ENCODE results near the gene LMAN2. TPM values are rescaled to one million over a fixed set of nuclear protein-coding genes. Genes with fewer than 3 reads are reported as not detected.

The LMAN2 gene
- polyA plus RNA-seq, 1 donor (not counting 4 experiments of a cell fraction or from before 2014, with no cell fraction given), result 105 TPM

DNA sequence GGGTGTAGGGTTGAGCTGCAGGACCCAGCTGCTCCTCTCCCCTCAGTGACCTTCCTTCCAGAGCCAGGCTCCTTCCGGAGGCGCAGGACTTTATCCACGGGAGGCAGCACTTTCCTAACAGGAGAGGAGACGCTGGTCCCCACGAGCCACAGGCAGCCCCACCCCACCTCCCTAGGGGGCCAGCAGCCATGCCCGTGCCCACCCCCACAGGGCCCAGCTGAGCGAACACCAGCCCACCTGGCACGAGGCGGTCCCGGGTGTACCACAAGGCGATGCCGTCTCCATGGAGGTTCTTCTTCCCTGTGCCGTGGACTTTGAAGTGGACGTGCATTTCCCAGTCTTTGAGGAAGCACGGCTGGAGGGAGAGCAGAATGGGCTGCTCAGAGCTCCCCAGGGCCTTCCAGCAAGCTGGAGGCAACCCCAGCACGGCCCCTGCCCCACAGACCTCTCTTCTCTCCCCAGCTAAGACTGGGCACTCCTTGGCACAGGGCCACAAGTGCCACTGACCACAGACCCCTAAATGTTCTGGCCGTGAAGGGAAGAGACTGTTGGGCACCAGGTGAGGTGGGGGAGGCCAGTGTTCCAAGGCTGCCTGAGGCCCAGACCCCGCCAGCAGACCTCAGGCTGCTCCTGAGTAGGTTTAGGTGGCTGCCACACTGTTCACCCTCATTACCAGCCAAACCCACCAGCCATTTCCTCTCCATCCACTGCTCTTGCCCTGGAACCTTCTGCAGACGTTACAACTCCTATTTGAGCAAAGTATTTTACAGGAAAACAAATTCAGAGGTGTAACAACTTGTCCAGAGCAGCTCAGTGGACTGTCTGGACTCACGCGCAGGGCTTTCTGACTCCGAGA is 13.0 kb downstream of the LMAN2 start:
- H3K27me3 ChIP-seq (ENCODE audit: control insufficient read depth, extremely low read depth, insufficient read depth, low read length), result no peaks in the 10 kb centered on the region
- no peaks in the 10 kb centered on the region for H3K9me1 ChIP-seq (ENCODE audit: control insufficient read depth, extremely low read depth, insufficient read depth, low read length)
- H3K9ac ChIP-seq (ENCODE audit: control insufficient read depth, extremely low read depth, insufficient read depth, low read length), result no peak overlapping the region
- H3K4me2 ChIP-seq (ENCODE audit: control insufficient read depth, extremely low read depth, insufficient read depth, low read depth, low read length), result no peak overlapping the region
- peaks cover 4% of the 10 kb centered on the region for H4K20me1 ChIP-seq (ENCODE audit: control insufficient read depth, extremely low read depth, insufficient read depth, low read length)
- FAIRE-seq (no peak), DNase-seq (ENCODE audit: low read depth, low spot score) (no peak)
- H3K27ac ChIP-seq (ENCODE audit: control insufficient read depth, insufficient read depth, low read length), result no peak overlapping the region
- H3K79me2 ChIP-seq (ENCODE audit: control insufficient read depth, insufficient read depth, low read length), result peaks cover 33% of the 10 kb centered on the region
- H3K9me3 ChIP-seq (ENCODE audit: control insufficient read depth, low read depth, low read length), result no peaks in the 10 kb centered on the region
- H3K36me3 ChIP-seq (ENCODE audit: control insufficient read depth in 2 of 2, extremely low read depth in 1 of 2, insufficient read depth in 2 of 2, low read length in 2 of 2), result peaks cover 30% of the 10 kb centered on the region in 2 experiments
- dilution Hi-C loops (cut with MboI; ENCODE audit: extremely low pct_ligation_motif_present, low sequenced_read_pairs), result no loop called here
- H2AFZ ChIP-seq (ENCODE audit: control insufficient read depth, low read length), result no peak overlapping the region
- H3K4me1 ChIP-seq (ENCODE audit: control insufficient read depth, extremely low read depth, insufficient read depth, low read length), result no peaks in the 10 kb centered on the region
- no peak overlapping the region for H3K4me3 ChIP-seq (ENCODE audit: control insufficient read depth in 2 of 3, extremely low read depth in 1 of 3, insufficient read depth in 2 of 3, low read depth in 1 of 3, low read length in 3 of 3)
- TF ChIP-seq CTCF (optimal IDR thresholded peaks at IDR 0.05 in 1 of 3, IDR thresholded peaks at IDR 0.05 in 1 of 3, conservative IDR thresholded peaks at IDR 0.05 in 1 of 3; ENCODE audit: extremely low read depth in 1 of 3, insufficient read depth in 2 of 3, low read length in 3 of 3) (no peak), EZH2 (IDR thresholded peaks at IDR 0.05; ENCODE audit: low read length) (no peak)

DNA sequence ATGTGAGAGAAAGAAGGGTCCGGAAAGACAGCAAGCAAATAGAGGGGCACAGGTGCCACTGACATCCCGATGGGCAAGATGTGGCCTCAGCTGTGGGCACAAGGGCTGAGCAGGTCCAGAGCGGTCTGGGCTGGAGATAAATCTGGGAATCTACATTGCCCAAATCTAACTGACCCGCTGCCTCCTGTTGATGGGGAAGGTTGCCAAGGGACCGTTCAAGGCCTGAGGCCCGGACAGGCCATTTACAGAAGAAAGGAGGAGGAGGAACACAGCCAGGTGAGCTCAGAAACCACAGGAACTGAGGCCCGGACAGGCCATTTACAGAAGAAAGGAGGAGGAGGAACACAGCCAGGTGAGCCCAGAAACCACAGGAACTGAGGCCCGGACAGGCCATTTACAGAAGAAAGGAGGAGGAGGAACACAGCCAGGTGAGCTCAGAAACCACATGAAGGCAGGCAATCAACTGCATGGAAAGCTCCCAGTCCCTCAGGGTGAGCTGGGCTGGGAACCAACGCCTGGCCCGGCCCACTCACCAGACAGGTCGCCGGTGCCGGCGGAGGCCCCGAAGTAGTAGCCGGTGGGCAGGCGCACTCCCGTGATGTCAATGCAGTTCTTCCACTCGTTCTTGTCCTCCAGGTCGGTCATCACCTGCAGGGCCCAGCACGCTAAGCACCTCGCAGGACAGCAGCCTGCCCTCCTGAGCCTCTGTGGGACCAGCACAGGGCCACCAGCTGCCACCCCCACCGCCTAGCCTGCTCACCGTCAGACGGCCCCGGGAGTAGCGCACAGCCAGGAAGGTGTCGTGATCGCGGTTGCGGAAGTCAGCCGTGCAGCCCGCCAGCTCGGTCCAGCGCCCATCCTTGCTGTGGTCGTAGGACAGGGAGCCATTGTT is 14.6 kb downstream of the LMAN2 start:
- Histone ChIP-seq H2AFZ (ENCODE audit: control insufficient read depth, low read length) (no peak overlapping the region), H3K9me3 (ENCODE audit: control insufficient read depth, low read depth, low read length) (no peaks in the 10 kb centered on the region), H3K27ac (ENCODE audit: control insufficient read depth, insufficient read depth, low read length) (no peak overlapping the region), H3K36me3 (ENCODE audit: control insufficient read depth in 2 of 2, extremely low read depth in 1 of 2, insufficient read depth in 2 of 2, low read length in 2 of 2) (peaks cover 34 to 35% of the 10 kb centered on the region in 2 experiments), H3K9me1 (ENCODE audit: control insufficient read depth, extremely low read depth, insufficient read depth, low read length) (no peaks in the 10 kb centered on the region), H3K27me3 (ENCODE audit: control insufficient read depth, extremely low read depth, insufficient read depth, low read length) (no peaks in the 10 kb centered on the region), H4K20me1 (ENCODE audit: control insufficient read depth, extremely low read depth, insufficient read depth, low read length) (peaks cover 4% of the 10 kb centered on the region), H3K4me3 (ENCODE audit: control insufficient read depth in 2 of 3, extremely low read depth in 1 of 3, insufficient read depth in 2 of 3, low read depth in 1 of 3, low read length in 3 of 3) (no peak overlapping the region), H3K4me2 (ENCODE audit: control insufficient read depth, extremely low read depth, insufficient read depth, low read depth, low read length) (no peak overlapping the region), H3K79me2 (ENCODE audit: control insufficient read depth, insufficient read depth, low read length) (peaks cover 22% of the 10 kb centered on the region), H3K9ac (ENCODE audit: control insufficient read depth, extremely low read depth, insufficient read depth, low read length) (no peak overlapping the region), H3K4me1 (ENCODE audit: control insufficient read depth, extremely low read depth, insufficient read depth, low read length) (no peaks in the 10 kb centered on the region)
- dilution Hi-C loops (cut with MboI; ENCODE audit: extremely low pct_ligation_motif_present, low sequenced_read_pairs), result no loop called here
- TF ChIP-seq EZH2 (IDR thresholded peaks at IDR 0.05; ENCODE audit: low read length) (no peak), CTCF (optimal IDR thresholded peaks at IDR 0.05 in 1 of 3, IDR thresholded peaks at IDR 0.05 in 1 of 3, conservative IDR thresholded peaks at IDR 0.05 in 1 of 3; ENCODE audit: extremely low read depth in 1 of 3, insufficient read depth in 2 of 3, low read length in 3 of 3) (no peak)
- FAIRE-seq, result no peak
- no peak for DNase-seq (ENCODE audit: low read depth, low spot score)
